DOHH2 (cell line): ENCODE measurements around the gene PCARE.

ENCODE experiments used
- H3F3A ChIP-seq: fragments of 200-600 bp; sonication (generic), shearing (Covaris generic); 2 replicates; pipeline ENCODE4 v1.6.0; 2016; ENCODE audit warnings: antibody characterized with exemption, mild to moderate bottlenecking; ENCODE audit not compliant: control insufficient read depth, insufficient read depth
- H3K27ac ChIP-seq: fragments of 200-600 bp; sonication (generic); 2 replicates; pipeline ENCODE4 v1.5.1; 2014; ENCODE audit warnings: low read depth, mild to moderate bottlenecking, low read length, moderate library complexity
- H3K27me3 ChIP-seq: fragments of 200-600 bp; sonication (generic); 2 replicates; pipeline ENCODE4 v1.6.1; 2014; ENCODE audit warnings: mild to moderate bottlenecking, low read length, mixed read lengths; ENCODE audit not compliant: control insufficient read depth
- H3K36me3 ChIP-seq: fragments of 200-600 bp; sonication (generic); 2 replicates; pipeline ENCODE4 v1.6.1; 2014; ENCODE audit warnings: mild to moderate bottlenecking, low read length, moderate library complexity, mixed read lengths; ENCODE audit not compliant: control insufficient read depth
- H3K4me1 ChIP-seq: fragments of 200-600 bp; sonication (generic); 2 replicates; pipeline ENCODE4 v1.6.1; 2014; ENCODE audit warnings: mild to moderate bottlenecking, low read length, mixed read lengths; ENCODE audit not compliant: control insufficient read depth
- H3K4me2 ChIP-seq: fragments of 200-600 bp; sonication (generic); 2 replicates; pipeline ENCODE4 v1.6.0; 2014; ENCODE audit warnings: mild to moderate bottlenecking, low read length, moderate library complexity
- H3K4me3 ChIP-seq: fragments of 200-600 bp; sonication (generic); 2 replicates; pipeline ENCODE4 v1.5.1; 2014; ENCODE audit warnings: mild to moderate bottlenecking, low read length, mixed read lengths
- H3K79me2 ChIP-seq: fragments of 200-600 bp; sonication (generic); 2 replicates; pipeline ENCODE4 v1.6.1; 2014; ENCODE audit warnings: mild to moderate bottlenecking, low read length, mixed read lengths; ENCODE audit not compliant: control insufficient read depth
- H3K9me2 ChIP-seq: fragments of 200-600 bp; sonication (generic); replicated peaks from 2 replicates; pipeline ENCODE4 v1.6.1; 2014; ENCODE audit warnings: mild to moderate bottlenecking, low read length, mixed read lengths; ENCODE audit not compliant: control insufficient read depth
- H3K9me3 ChIP-seq: fragments of 200-600 bp; sonication (generic); 2 replicates; pipeline ENCODE4 v1.6.1; 2014; ENCODE audit warnings: antibody characterized with exemption, low read length, mixed read lengths; ENCODE audit not compliant: control insufficient read depth, insufficient read depth
- H4K20me1 ChIP-seq: fragments of 200-600 bp; sonication (generic); 2 replicates; pipeline ENCODE4 v1.6.0; 2014; ENCODE audit warnings: low read depth, mild to moderate bottlenecking, antibody characterized with exemption, low read length, moderate library complexity; ENCODE audit not compliant: control insufficient read depth, insufficient read depth
- EZH2phosphoT487 ChIP-seq: fragments of 200-600 bp; sonication (generic); IDR thresholded peaks from 2 replicates; pipeline ENCODE4 v1.6.1; 2017; ENCODE audit warnings: borderline replicate concordance, mild to moderate bottlenecking, antibody characterized with exemption, low read length, moderate library complexity, mixed read lengths
- TF ChIP-seq, protein P1 (sequence below): fragments of 200-600 bp; sonication (generic); IDR thresholded peaks from one replicate; pipeline ENCODE4 v1.5.1; 2014; ENCODE audit warnings: antibody characterized with exemption, mild to moderate bottlenecking, low read depth, low read length; ENCODE audit not compliant: poor library complexity, severe bottlenecking

PCARE gene

DNA sequence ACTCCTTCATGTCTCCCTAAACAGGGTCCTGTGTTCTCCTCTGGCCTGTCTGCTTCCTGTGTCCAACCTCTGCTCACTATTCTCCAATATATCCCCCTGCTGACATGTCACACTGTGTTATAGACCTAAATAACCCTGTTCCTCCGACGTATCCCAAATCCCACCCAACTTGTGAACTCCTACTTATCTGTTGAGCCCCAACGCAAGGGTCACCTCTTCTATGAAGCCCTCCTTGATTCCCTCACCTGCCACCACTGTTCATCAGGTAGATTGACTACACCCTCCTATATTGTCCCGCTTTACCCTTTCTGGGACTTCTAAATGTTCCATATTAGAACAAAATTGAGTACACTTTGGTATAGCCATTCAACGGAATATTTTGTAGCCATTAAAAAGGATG is 42.1 kb downstream of the PCARE start:
- H3F3A ChIP-seq = no peaks in the 10 kb centered on the region
- H3K9me2 ChIP-seq = no peaks in the 10 kb centered on the region
- TF ChIP-seq EZH2phosphoT487 = no peak
- TF ChIP-seq, protein P1, sequence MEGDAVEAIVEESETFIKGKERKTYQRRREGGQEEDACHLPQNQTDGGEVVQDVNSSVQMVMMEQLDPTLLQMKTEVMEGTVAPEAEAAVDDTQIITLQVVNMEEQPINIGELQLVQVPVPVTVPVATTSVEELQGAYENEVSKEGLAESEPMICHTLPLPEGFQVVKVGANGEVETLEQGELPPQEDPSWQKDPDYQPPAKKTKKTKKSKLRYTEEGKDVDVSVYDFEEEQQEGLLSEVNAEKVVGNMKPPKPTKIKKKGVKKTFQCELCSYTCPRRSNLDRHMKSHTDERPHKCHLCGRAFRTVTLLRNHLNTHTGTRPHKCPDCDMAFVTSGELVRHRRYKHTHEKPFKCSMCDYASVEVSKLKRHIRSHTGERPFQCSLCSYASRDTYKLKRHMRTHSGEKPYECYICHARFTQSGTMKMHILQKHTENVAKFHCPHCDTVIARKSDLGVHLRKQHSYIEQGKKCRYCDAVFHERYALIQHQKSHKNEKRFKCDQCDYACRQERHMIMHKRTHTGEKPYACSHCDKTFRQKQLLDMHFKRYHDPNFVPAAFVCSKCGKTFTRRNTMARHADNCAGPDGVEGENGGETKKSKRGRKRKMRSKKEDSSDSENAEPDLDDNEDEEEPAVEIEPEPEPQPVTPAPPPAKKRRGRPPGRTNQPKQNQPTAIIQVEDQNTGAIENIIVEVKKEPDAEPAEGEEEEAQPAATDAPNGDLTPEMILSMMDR = no peak
- H3K9me3 ChIP-seq = no peaks in the 10 kb centered on the region
- no peak overlapping the region for H3K27ac ChIP-seq
- no peaks in the 10 kb centered on the region for H4K20me1 ChIP-seq
- no peaks in the 10 kb centered on the region for H3K4me1 ChIP-seq
- no peak overlapping the region for H3K4me3 ChIP-seq
- no peaks in the 10 kb centered on the region; the same call in 1 of the 2 replicates for H3K27me3 ChIP-seq
- H3K4me2 ChIP-seq = no peak overlapping the region
- H3K36me3 ChIP-seq = no peaks in the 10 kb centered on the region
- H3K79me2 ChIP-seq = no peaks in the 10 kb centered on the region

- no peak overlapping the region for H3K4me3 ChIP-seq
- H3K27ac ChIP-seq = no peak overlapping the region
- H3K79me2 ChIP-seq = no peaks in the 10 kb centered on the region
- no peaks in the 10 kb centered on the region; the same call in 1 of the 2 replicates for H3K27me3 ChIP-seq
- no peaks in the 10 kb centered on the region for H4K20me1 ChIP-seq
- H3K9me3 ChIP-seq = no peaks in the 10 kb centered on the region
- no peaks in the 10 kb centered on the region for H3F3A ChIP-seq
- H3K36me3 ChIP-seq = no peaks in the 10 kb centered on the region
- no peaks in the 10 kb centered on the region for H3K4me1 ChIP-seq
- no peak for TF ChIP-seq EZH2phosphoT487
- TF ChIP-seq, protein P1 = no peak
- H3K9me2 ChIP-seq = no peaks in the 10 kb centered on the region
- no peak overlapping the region for H3K4me2 ChIP-seq
Observed at GRCh38 chr2:29031046-29031445, 43.3 kb downstream of the PCARE start.

GRCh38 chr2:29025711-29026110 is 48.6 kb downstream of the PCARE start:
- Histone ChIP-seq H3K9me2 (no peaks in the 10 kb centered on the region), H3K4me3 (no peak overlapping the region), H3F3A (no peaks in the 10 kb centered on the region), H3K27me3 (no peaks in the 10 kb centered on the region), H3K36me3 (no peaks in the 10 kb centered on the region), H3K27ac (no peak overlapping the region), H3K4me2 (no peak overlapping the region), H3K9me3 (no peaks in the 10 kb centered on the region), H4K20me1 (no peaks in the 10 kb centered on the region), H3K79me2 (no peaks in the 10 kb centered on the region), H3K4me1 (no peaks in the 10 kb centered on the region)
- TF ChIP-seq, protein P1 = no peak
- TF ChIP-seq EZH2phosphoT487 = no peak
